ENCODE results near the gene SLC41A3.

DNA sequence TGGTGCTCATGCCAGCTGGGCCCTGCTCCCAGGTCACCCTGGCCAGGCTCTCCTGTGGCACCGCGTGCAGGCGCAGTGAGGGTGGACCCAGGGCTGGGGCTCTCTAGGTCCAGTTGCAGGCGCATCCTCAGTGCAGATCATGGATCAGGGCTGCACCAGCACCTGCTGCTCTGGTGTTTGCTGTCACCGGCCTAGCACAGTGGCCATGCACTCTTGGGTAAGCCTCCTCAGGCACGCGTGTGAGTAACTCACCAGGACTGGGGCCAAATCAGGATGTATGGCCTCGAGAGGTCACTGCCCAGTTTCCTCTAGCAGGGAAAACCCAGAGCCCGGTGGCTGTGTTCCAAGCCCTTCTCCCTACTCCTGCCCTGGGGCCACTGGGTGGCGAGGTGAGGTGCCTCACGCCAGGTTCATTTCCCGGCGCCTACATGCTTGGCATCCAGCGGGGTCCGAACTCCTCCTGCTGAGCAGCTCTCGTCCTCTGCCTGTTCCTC, 45.5 kb upstream of the SLC41A3 start:
- TF ChIP-seq POLR2A (IDR thresholded peaks at IDR 0.05; ENCODE audit: low read length) = no peak
- TF ChIP-seq GATA1 (IDR thresholded peaks at IDR 0.05; ENCODE audit: low read depth, low read length) = no peak

Measured in erythroblast (primary cell).